PFSK-1 (cell line): ENCODE results near the gene FBXO45. TPM values are rescaled to one million over a fixed set of nuclear protein-coding genes. Genes with fewer than 3 reads are reported as not detected.

Source experiments
- FOXP2 ChIP-seq: optimal IDR thresholded peaks from 2 replicates; pipeline ENCODE3; 2011; ENCODE audit warnings: borderline replicate concordance, control low read depth, inconsistent platforms; ENCODE audit not compliant: insufficient read depth; ENCODE audit errors: extremely low read length, extremely low read depth
- POLR2AphosphoS5 ChIP-seq: IDR thresholded peaks from 2 replicates; pipeline ENCODE4 v1.6.1; 2012; ENCODE audit warnings: low read depth, mild to moderate bottlenecking, control low read depth, low read length, moderate library complexity
- REST ChIP-seq, 2 experiments: IDR thresholded peaks; 2 replicates each; pipeline versions ENCODE4 v1.6.1 to v1.8.0; 2011 to 2012; ENCODE audit warnings: low read depth in 2 of 2, low read length in 2 of 2, control low read depth in 1 of 2, inconsistent platforms in 1 of 2, mild to moderate bottlenecking in 1 of 2, moderate library complexity in 1 of 2; ENCODE audit not compliant: insufficient read depth in 1 of 2
- SIN3A ChIP-seq: IDR thresholded peaks from 2 replicates; pipeline ENCODE4 v1.6.1; 2012; ENCODE audit warnings: mild to moderate bottlenecking, low read length, moderate library complexity, borderline replicate concordance; ENCODE audit not compliant: insufficient read depth
- TAF1 ChIP-seq: IDR thresholded peaks from 2 replicates; pipeline ENCODE4 v1.6.1; 2012; ENCODE audit warnings: low read length, control low read depth, borderline replicate concordance; ENCODE audit not compliant: insufficient read depth
- polyA plus RNA-seq: library from polyadenylated mRNA; unstranded; fragments of >200 nt; gene quantifications from one replicate; pipeline ENCODE4 v1.2.1, GENCODE V29; 2012; ENCODE audit warnings: low read depth, missing spikeins; ENCODE audit not compliant: insufficient read length

Gene FBXO45
- polyA plus RNA-seq: 5.4 TPM

DNA sequence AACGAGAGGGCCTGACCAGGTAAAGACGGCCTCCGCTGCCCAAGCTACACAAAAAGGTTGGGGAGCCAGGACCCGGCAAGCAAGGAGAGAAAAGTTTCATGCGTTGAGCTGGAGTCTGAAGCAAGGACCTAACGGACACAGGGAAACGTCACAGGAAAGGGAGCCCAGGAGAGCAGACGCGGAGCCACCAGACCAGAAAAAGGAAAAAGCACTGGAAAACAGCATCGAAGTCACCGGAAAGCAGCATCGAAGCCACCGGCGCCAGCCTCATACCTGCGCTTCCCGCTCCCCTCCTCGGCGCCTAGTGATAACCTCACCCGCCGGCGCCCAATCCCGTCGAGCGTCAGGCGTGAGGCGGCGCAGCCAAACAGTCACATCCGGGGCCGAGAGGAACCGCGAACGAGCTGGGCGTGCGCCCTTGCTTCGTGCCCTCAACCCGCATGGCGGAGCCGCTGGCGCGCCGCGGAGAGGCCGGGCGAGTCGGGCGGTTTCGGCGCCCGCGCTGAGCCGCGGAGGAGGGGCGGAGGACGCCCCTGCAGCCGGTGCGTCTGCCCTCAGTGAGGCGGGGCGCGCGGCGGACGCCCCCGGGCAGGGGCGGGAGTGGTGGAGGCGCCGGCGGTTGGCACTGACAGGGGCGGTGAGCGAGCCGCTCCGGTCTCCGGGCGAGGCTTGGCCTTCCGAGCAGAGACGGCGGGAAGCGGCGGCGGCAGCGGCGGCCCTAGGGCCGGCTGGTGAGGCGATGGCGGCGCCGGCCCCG lies at the start of gene FBXO45, which contains the start of gene WDR53:
Gene FBXO45 (plus strand): TSS at position 415 of the 757 bp plus-strand sequence. CDS start 325 bp downstream, at position 740.
Gene WDR53 (minus strand): TSS at position 309 of the 757 bp plus-strand sequence. CDS start 7,079 bp downstream, outside the sequence.
- TF ChIP-seq TAF1 (peak; percentile 36; the same call in 1 of the 2 replicates), FOXP2 (peak; percentile 87), SIN3A (no peak), POLR2AphosphoS5 (peak; percentile 74; the same call in 1 of the 2 replicates), REST (IDR thresholded peaks at IDR 0.05; ENCODE audit: insufficient read depth in 1 of 2, low read depth in 2 of 2, low read length in 2 of 2) (no peak)

GRCh38 chr3:196518966-196519717 lies 49.3 kb upstream of the FBXO45 start:
- no peak for TF ChIP-seq SIN3A
- TF ChIP-seq FOXP2: no peak
- no peak for TF ChIP-seq POLR2AphosphoS5
- TF ChIP-seq REST (IDR thresholded peaks at IDR 0.05; ENCODE audit: insufficient read depth in 1 of 2, low read depth in 2 of 2, low read length in 2 of 2): no peak
- no peak for TF ChIP-seq TAF1

DNA sequence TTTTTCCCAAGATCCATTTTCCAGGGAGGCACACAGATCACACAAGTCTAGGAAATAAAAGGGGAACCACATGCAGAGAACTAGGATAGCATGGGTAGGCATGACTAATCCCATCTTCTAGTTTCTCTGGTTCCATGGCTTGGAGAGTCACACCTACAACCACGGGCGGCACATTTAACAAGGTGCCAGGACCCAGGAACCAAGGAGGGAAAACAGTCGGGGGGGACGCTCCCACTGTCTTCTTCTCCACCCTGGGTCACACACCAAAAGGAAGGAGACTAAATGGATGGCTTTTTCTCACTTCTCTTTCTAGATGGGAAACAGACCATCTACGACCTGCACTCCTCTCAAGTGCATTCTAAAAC lies 48.8 kb upstream of the FBXO45 start:
- no peak for TF ChIP-seq SIN3A
- no peak for TF ChIP-seq POLR2AphosphoS5
- TF ChIP-seq REST (IDR thresholded peaks at IDR 0.05; ENCODE audit: insufficient read depth in 1 of 2, low read depth in 2 of 2, low read length in 2 of 2): no peak
- no peak for TF ChIP-seq TAF1
- no peak for TF ChIP-seq FOXP2

DNA sequence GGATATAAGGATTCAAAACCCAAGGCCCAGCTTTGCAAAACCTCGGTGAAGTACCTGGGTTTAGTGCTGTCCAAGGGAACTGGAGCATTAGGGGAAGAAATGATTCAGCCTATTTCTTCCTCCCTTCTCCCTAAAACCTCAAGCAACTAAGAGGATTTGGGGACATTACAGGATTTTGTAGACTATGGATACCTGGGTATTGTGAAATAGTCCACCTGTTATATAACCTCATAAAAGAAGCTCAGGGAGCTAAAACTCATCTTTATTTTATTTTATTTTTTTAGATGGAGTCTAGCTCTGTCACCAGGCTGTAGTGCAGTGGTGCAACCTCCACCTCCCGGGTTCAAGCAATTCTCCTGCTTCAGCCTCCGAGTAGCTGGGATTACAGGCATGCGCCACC lies 44.6 kb upstream of the FBXO45 start:
- no peak for TF ChIP-seq POLR2AphosphoS5
- no peak for TF ChIP-seq SIN3A
- no peak for TF ChIP-seq TAF1
- no peak for TF ChIP-seq FOXP2
- TF ChIP-seq REST (IDR thresholded peaks at IDR 0.05; ENCODE audit: insufficient read depth in 1 of 2, low read depth in 2 of 2, low read length in 2 of 2): no peak
